Choroid plexus epithelial cell (primary cell): ENCODE results near the gene NEK6.

Source experiments
- DNase-seq: peaks from one replicate; pipeline ENCODE4 v3.0.0-alpha.2; 2010; ENCODE audit warnings: low read depth
- H3K4me3 ChIP-seq: 2 replicates; pipeline ENCODE4 v1.5.1; 2011; ENCODE audit warnings: low read depth, mild to moderate bottlenecking, control low read depth, low read length, moderate library complexity
- TF ChIP-seq, protein P1 (sequence below): conservative IDR thresholded peaks from 2 replicates; pipeline ENCODE4 v1.5.1; 2011; ENCODE audit warnings: low read depth, mild to moderate bottlenecking, control low read depth, inconsistent platforms, low read length, moderate library complexity

The NEK6 gene

DNA sequence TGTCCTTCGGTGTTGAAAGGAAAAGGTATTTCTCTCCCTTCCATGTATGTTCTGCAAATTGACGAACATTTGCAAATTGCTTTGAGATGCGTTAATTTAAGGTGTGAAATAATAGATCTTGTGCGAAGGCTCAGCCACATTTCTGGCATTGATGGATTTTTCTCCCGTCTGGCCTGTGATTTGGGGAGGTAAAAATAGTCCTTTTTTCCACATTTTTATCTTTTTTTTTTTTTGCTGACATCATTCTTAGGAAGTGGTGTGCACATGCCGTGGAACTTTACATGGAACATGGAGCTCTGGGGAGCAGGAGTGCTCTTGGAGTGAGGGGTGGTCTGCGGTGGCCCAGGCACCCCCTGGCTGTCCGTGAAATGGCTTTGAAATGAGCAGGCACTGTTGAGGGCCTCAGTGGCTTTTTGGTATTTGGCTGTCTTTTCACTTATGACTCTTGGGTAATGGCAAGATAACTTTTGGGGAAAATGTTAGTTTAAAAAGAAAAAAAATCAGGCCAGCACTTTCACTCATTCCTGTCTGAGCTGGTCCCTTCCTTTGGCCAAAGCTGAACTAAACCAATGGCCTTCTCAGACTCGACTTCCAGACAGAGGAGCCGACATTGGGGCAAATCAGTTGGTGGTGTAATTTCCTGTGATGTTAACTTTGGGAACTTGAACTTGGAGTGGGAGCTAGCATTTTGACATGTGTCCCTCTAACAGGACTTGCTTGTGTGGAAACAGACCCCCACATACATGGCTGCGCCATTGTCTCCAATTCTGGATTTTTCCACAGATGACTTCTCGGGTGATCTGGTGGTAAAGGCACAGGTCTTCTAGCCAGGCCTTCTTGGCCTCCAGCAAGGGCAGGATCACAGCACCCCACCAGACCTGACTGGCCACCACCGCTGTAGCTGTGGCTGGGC is 4.2 kb downstream of the NEK6 start:
- peak; percentile 19 for DNase-seq
- H3K4me3 ChIP-seq = peak overlapping the region; percentile 8

DNA sequence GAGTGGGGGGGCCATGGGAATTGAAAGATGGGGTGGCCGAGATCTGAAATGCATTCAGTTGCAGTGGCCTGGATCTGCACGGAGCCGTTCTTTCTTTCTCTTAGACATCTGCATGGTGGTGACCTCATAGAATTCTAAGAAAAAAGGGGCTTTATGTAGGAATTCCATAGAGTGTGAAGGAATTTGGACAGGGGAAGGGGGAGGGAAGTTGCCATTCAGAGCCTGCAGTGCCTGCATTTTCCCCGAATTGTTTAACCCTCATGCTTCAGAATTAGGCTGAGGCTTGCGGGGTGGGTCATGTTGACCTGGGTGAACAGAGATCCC is 4.9 kb downstream of the NEK6 start:
- TF ChIP-seq, protein P1, sequence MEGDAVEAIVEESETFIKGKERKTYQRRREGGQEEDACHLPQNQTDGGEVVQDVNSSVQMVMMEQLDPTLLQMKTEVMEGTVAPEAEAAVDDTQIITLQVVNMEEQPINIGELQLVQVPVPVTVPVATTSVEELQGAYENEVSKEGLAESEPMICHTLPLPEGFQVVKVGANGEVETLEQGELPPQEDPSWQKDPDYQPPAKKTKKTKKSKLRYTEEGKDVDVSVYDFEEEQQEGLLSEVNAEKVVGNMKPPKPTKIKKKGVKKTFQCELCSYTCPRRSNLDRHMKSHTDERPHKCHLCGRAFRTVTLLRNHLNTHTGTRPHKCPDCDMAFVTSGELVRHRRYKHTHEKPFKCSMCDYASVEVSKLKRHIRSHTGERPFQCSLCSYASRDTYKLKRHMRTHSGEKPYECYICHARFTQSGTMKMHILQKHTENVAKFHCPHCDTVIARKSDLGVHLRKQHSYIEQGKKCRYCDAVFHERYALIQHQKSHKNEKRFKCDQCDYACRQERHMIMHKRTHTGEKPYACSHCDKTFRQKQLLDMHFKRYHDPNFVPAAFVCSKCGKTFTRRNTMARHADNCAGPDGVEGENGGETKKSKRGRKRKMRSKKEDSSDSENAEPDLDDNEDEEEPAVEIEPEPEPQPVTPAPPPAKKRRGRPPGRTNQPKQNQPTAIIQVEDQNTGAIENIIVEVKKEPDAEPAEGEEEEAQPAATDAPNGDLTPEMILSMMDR = no peak
- DNase-seq = peak; percentile 55
- peak overlapping the region; percentile 8 for H3K4me3 ChIP-seq

More for the DNA sequence above, 4.2 kb downstream of the NEK6 start:
- TF ChIP-seq, protein P1 = no peak

DNA sequence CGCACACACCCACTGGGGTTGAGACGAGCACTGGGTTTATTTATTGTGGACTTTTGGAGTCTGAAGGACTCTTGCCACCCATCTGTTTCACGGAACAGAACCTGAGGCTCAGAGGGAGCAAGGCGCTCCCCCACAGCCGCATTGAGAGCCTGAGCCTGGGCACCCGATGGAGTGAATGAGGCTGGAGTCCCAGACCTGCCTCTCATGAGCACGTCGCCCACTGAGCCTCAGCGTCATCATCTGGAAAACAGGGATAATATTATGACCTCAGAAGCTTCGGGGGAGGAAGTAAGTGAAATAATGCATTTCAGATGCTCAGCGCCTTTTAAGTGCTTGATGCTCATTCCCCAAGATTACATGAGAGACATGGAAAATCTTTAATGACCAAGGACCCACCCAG is 5.5 kb downstream of the NEK6 start:
- TF ChIP-seq, protein P1 = no peak
- no peak overlapping the region for H3K4me3 ChIP-seq
- DNase-seq = no peak

DNA sequence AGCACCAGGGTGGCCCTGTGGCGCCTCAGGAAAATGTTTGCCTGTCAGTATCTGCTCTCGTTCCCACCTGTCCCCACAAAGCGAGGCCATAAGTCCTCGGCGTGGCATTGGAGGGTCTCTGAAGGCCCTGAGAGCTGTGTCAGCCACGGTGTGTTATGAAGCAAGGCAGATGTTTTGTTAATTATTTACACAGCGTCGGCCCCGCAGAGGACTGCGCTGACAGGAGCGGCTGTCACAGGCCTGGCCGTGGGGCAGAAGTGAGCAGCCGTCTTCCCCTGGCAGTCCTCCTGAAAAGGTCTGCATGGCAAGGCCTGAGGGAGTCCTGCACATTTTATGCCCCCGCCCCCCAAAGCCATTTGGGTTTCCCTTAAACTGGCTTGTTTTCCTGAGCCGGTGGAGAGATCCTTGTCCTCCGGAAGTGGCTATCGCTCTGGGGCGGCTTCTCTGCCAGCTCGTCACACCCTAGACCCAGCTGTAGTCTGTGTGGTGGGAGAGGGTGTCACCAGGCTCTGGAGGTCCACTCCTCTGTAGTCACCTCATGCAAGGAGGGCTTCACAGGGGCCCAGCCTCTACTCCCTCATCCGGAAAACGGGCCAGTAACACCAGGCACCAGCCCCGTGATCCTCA is 6.2 kb downstream of the NEK6 start:
- TF ChIP-seq, protein P1 = no peak
- no peak overlapping the region for H3K4me3 ChIP-seq
- no peak for DNase-seq

DNA sequence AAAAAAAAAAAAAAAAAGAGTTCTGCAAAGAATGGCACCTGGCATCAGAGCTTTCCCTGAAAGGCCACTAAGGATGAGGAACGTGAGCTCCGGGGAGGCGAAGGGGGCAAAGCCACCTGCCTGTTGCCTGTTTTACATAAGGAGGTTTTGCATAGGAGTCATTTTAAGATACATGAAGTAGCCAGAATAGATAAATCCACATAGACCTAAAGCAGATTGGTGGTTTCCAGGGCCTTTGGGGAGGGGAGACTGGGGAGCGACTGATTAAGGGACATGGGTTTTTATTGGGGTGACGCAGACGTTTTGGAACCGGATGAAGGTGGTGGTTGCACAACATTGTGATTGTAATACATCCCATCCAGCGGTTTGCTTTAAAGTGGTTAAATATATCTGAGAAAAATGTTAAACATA is 7.1 kb downstream of the NEK6 start:
- DNase-seq = no peak
- TF ChIP-seq, protein P1 = no peak
- no peak overlapping the region for H3K4me3 ChIP-seq

DNA sequence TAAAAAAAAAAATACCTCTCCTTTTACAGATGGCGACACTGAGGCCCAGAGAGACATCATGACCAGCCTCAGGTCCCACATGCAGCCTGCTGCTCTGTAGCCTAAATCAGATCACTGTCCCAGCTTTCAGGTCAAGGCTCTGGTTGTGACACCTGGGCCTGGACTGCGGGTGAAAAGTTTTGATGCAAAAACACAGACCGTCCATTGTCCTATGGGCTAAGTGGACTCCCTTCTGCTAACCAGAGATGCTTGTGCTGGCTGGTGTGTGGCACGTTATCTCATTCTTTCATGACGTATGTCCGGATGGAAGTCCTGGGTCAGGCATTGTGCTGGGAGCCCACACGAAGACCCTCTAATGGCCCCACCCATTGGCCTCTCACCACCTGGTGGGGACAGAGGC is 7.8 kb downstream of the NEK6 start:
- no peak overlapping the region for H3K4me3 ChIP-seq
- TF ChIP-seq, protein P1 = no peak
- no peak for DNase-seq
